ENCODE data around the gene DLG2. TPM values are rescaled to one million over a fixed set of nuclear protein-coding genes. Genes with fewer than 3 reads are reported as not detected.

The DLG2 gene
- total and polyA plus RNA-seq, 7 donors: 0.60 to 25.8 (median 9.7) TPM; not detected in 1

DNA sequence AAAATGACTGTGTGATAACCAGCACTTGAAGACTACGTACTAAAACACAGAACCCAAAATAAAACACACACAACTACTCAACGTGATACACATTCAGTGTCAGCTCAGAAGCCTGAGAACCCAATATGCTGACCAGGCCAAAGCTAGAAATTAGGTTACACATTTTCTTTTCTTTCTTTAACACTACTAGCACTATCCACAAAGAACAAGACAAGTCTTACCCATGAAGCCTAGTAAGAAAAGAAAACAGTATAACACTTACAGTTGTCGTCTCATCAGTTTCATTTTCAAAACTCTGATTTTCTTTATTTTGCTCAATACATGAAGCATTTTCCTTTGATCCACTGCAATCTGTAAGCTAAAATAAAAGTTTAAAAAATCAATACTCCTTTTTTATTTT is 472.9 kb downstream of the DLG2 start:
- Histone ChIP-seq H3K9me3 (peaks cover 0 to 4% (median under 1%) of the 10 kb centered on the region in 4 donors), H3K4me3 (no peak overlapping the region), H3K4me1 (no peaks in the 10 kb centered on the region), H3K27me3 (no peaks in the 10 kb centered on the region), H3K27ac (no peak overlapping the region), H3K36me3 (no peaks in the 10 kb centered on the region)
- intact Hi-C loops (cut with DNase I): no loop called here
- no peak for TF ChIP-seq EP300 (IDR thresholded peaks at IDR 0.05)
- no peak for TF ChIP-seq POLR2AphosphoS5 (IDR thresholded peaks at IDR 0.05)
- no peak for TF ChIP-seq CTCF (IDR thresholded peaks at IDR 0.05)
- TF ChIP-seq POLR2A (IDR thresholded peaks at IDR 0.05): no peak
- 77 to 85% methylated on average over 3 of the region's 3 CpGs for WGBS, 2 donors
- no peak for DNase-seq

DNA sequence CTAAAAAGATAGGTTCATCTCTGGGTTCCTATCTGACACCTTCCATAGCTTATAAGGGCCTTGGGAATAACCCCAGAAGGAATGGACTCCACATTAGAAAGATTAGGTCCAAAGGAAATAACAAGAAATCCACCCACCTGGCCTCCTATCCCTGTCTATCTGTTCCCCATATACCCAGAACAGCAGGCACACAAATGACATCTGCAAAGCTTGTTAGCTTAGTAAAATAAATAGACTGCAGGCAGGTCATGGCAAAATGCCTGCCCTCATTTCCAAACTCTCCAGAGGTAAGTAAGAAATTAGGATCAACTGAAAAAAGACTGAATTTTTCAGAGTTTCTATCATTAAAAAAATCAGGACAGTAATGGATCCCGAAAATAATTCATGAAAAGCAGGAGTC is 489.5 kb downstream of the DLG2 start:
- Histone ChIP-seq H3K4me3 (no peak overlapping the region), H3K36me3 (no peaks in the 10 kb centered on the region), H3K27me3 (no peaks in the 10 kb centered on the region), H3K9me3 (peaks cover 0 to 4% (median 0%) of the 10 kb centered on the region in 4 donors), H3K4me1 (peaks cover 0 to 17% (median 0%) of the 10 kb centered on the region in 4 donors), H3K27ac (no peak overlapping the region)
- intact Hi-C loops (cut with DNase I): no loop called here
- no peak for TF ChIP-seq EP300 (IDR thresholded peaks at IDR 0.05)
- DNase-seq: no peak
- 88% methylated on average over 1 of the region's 1 CpG for WGBS, 2 donors

GRCh38 chr11:85133636-85134035 is 493.5 kb downstream of the DLG2 start:
- Histone ChIP-seq H3K36me3 (no peaks in the 10 kb centered on the region), H3K27me3 (no peaks in the 10 kb centered on the region), H3K4me1 (peaks cover 0 to 20% (median 0%) of the 10 kb centered on the region in 4 donors), H3K9me3 (no peaks in the 10 kb centered on the region), H3K27ac (no peak overlapping the region), H3K4me3 (no peak overlapping the region)
- WGBS, 2 donors: 60 to 62% methylated on average over 1 of the region's 1 CpG
- no peak for TF ChIP-seq CTCF (IDR thresholded peaks at IDR 0.05)
- DNase-seq: no peak
- intact Hi-C loops (cut with DNase I): no loop called here

- intact Hi-C loops (cut with DNase I): no loop called here
- Histone ChIP-seq H3K36me3 (no peaks in the 10 kb centered on the region), H3K9me3 (no peaks in the 10 kb centered on the region), H3K27me3 (no peaks in the 10 kb centered on the region), H3K27ac (no peak overlapping the region), H3K4me1 (peaks cover 0 to 17% (median 0%) of the 10 kb centered on the region in 4 donors), H3K4me3 (peak overlapping the region in 2 of 4 donors; percentile 1 to 2)
- TF ChIP-seq POLR2AphosphoS5 (IDR thresholded peaks at IDR 0.05) (no peak), EP300 (IDR thresholded peaks at IDR 0.05) (no peak), POLR2A (IDR thresholded peaks at IDR 0.05) (no peak), CTCF (IDR thresholded peaks at IDR 0.05) (no peak)
- WGBS, 2 donors: 30 to 46% methylated on average over 15 of the region's 15 CpGs
- DNase-seq: no peak
Measured at GRCh38 chr11:85132851-85133585, 494.1 kb downstream of the DLG2 start.

- no peak for DNase-seq
- peaks cover 0 to under 1% (median 0%) of the 10 kb centered on the region in 4 donors for H3K4me1 ChIP-seq
- 67 to 88% methylated on average over 2 of the region's 2 CpGs for WGBS, 2 donors
- TF ChIP-seq CTCF (IDR thresholded peaks at IDR 0.05) (no peak), POLR2AphosphoS5 (IDR thresholded peaks at IDR 0.05) (no peak), EP300 (IDR thresholded peaks at IDR 0.05) (no peak)
- H3K27me3 ChIP-seq: no peaks in the 10 kb centered on the region
- no peaks in the 10 kb centered on the region for H3K9me3 ChIP-seq
- no peak overlapping the region for H3K27ac ChIP-seq
- H3K4me3 ChIP-seq: no peak overlapping the region
- intact Hi-C loops (cut with DNase I): no loop called here
- no peaks in the 10 kb centered on the region for H3K36me3 ChIP-seq
Measured at GRCh38 chr11:85127349-85127748, 499.8 kb downstream of the DLG2 start.

Measured in sigmoid colon (tissue), 7 donors.